Stomach (tissue), 9 donors: ENCODE measurements around the gene ACER1. TPM values are rescaled to one million over a fixed set of nuclear protein-coding genes. Genes with fewer than 3 reads are reported as not detected.

Experiments
- DNase-seq, 2 donors: peaks; one replicate each; pipeline versions ENCODE4 v3.0.0 to v3.0.0-alpha.2; 2013 to 2019
- H3K27ac ChIP-seq, 5 donors: fragments of 200-600 bp in 4 of 5; sonication (generic) in 4 of 5; one replicate each; pipeline ENCODE4 v1.5.1; 2013 to 2019; ENCODE audit warnings: mild to moderate bottlenecking in 1 of 5, moderate library complexity in 1 of 5
- H3K27me3 ChIP-seq, 3 donors: fragments of 200-600 bp; sonication (generic); one replicate each; pipeline ENCODE4 v1.5.1; 2017 to 2019; ENCODE audit warnings: mixed run types in 1 of 3
- H3K36me3 ChIP-seq, 4 donors: fragments of 200-600 bp; sonication (generic); 1 replicate in 3 of 4; 2 replicates in 1 of 4; pipeline ENCODE4 v1.5.1; 2016 to 2019
- H3K4me1 ChIP-seq, 4 donors: fragments of 200-600 bp; sonication (generic); one replicate each; pipeline ENCODE4 v1.5.1; 2016 to 2019
- H3K4me3 ChIP-seq, 4 donors: fragments of 200-600 bp; sonication (generic) in 3 of 4; one replicate each; pipeline ENCODE4 v1.5.1; 2016 to 2019; ENCODE audit warnings: mild to moderate bottlenecking in 1 of 4
- H3K9me3 ChIP-seq, 4 donors: fragments of 200-600 bp; sonication (generic); one replicate each; pipeline ENCODE4 v1.5.1; 2016 to 2019
- CTCF ChIP-seq, 7 experiments: fragments of 450-650 bp in 4 of 7; fragments of 200-600 bp in 3 of 7; sonication (generic) in 3 of 7; IDR thresholded peaks; one replicate each; pipeline ENCODE4 v1.5.1; 2016 to 2019; ENCODE audit warnings: antibody characterized with exemption in 7 of 7, control low read depth in 2 of 7, mild to moderate bottlenecking in 1 of 7
- EP300 ChIP-seq: sonication (generic); formaldehyde crosslinking; IDR thresholded peaks from one replicate; pipeline ENCODE4 v1.6.1; 2017; ENCODE audit warnings: antibody characterized with exemption
- POLR2A ChIP-seq, 4 donors: fragments of 450-650 bp; IDR thresholded peaks; one replicate each; pipeline ENCODE4 v1.6.1; 2016; ENCODE audit warnings: antibody characterized with exemption in 4 of 4, control low read depth in 2 of 4, mild to moderate bottlenecking in 1 of 4, moderate library complexity in 1 of 4
- POLR2AphosphoS5 ChIP-seq, 3 donors: sonication (generic); formaldehyde crosslinking; IDR thresholded peaks; one replicate each; pipeline ENCODE4 v1.6.1; 2016; ENCODE audit warnings: antibody characterized with exemption in 3 of 3
- WGBS, 5 donors: extraction: QIAGEN DNeasy Blood & Tissue Kit in 3 of 5; methylation state at CpG; one replicate each; pipeline versions ENCODE4 v1.1.5 to v1.1.7; 2013 to 2018; 5-methylcytosine and 5-hydroxymethylcytosine counted together
- intact Hi-C: fragments of 100-400 bp; cut with DNase I; formaldehyde crosslinking; loops from one replicate; pipeline ENCODE4 v1.15.1; 2023; ENCODE audit warnings: low total_unique reads
- polyA plus RNA-seq, 3 donors: library from polyadenylated mRNA; stranded (reverse); fragments of 200-250 nt; gene quantifications; one replicate each; pipeline ENCODE4 v1.2.3, GENCODE V29; 2013
- total RNA-seq, 5 donors: library from RNA; depleted of rRNA; stranded (reverse); fragments of >200 nt; gene quantifications; one replicate each; pipeline versions ENCODE4 v1.1.0 to v1.2.3, GENCODE V29; 2014 to 2016
- donor health status: healthy with polysubstance abuse.
- donor health status: Bipolar disorder and iron deficiency.
- donor health status: healthy.

Gene ACER1
- total and polyA plus RNA-seq, 8 donors, result 0.08 to 3.5 TPM; not detected in 6

DNA sequence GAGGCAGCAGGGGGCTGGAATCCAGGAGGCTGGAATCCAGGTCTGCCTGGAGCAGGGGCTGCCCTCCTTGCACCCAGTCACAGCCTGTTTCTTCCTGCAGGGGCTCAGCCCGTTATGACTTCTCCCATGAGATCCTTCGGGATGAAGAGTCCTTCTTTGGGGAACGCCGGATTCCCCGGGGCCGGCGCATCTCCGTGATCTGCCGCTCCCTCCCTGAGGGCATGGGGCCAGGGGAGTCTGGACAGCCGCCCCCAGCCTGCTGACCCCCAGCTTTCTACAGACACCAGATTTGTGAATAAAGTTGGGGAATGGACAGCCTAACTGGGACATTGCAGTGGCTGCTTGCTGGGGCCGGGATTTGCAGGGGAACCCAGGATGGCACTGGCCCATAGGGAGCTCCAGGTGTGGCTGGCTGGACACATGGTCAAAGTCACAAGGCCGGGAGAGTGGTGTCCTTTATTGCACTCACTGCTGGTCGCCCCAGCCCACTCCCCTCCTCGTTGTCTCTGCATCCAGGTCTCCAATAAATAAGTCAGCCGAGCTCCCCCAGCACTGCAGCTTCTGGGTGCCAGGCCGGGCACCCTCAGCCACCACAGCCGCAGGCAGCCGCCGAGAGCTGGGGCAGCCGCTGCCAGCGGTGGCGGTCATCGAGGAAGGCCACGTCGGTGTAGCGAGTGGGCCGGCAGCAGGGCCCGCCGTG, 41.4 kb upstream of the ACER1 start:
- Histone ChIP-seq H3K9me3 (no peaks in the 10 kb centered on the region), H3K36me3 (peaks cover 9 to 42% (median 33%) of the 10 kb centered on the region in 4 donors), H3K27ac (peak overlapping the region in 1 of 5 donors; percentile 99), H3K27me3 (no peaks in the 10 kb centered on the region), H3K4me3 (no peak overlapping the region), H3K4me1 (peaks cover 10 to 60% (median 24%) of the 10 kb centered on the region in 4 donors)
- intact Hi-C loops, result no loop called here
- no peak for DNase-seq
- TF ChIP-seq EP300 (no peak), POLR2AphosphoS5 (IDR thresholded peaks at IDR 0.05) (no peak), CTCF (IDR thresholded peaks at IDR 0.05) (no peak), POLR2A (IDR thresholded peaks at IDR 0.05) (no peak)
- WGBS, 5 donors, result 68 to 91% (median 89%) methylated on average over 14 to 29 of the region's 29 CpGs

- Histone ChIP-seq H3K27me3 (no peaks in the 10 kb centered on the region), H3K9me3 (no peaks in the 10 kb centered on the region), H3K4me1 (peaks cover 10 to 60% (median 24%) of the 10 kb centered on the region in 4 donors), H3K27ac (peak overlapping the region; percentile 62 to 100 (median 99)), H3K4me3 (peak overlapping the region in 1 of 4 donors; percentile 93), H3K36me3 (peaks cover 5 to 39% (median 29%) of the 10 kb centered on the region in 4 donors)
- peak in 1 of 2 donors; percentile 40 for DNase-seq
- intact Hi-C loops, result no loop called here
- 64 to 76% (median 74%) methylated on average over 17 to 29 of the region's 29 CpGs for WGBS, 5 donors
- no peak for TF ChIP-seq POLR2A (IDR thresholded peaks at IDR 0.05)
- TF ChIP-seq CTCF (IDR thresholded peaks at IDR 0.05), result no peak
- no peak for TF ChIP-seq EP300
These were observed 40.8 kb upstream of the ACER1 start for GRCh38 chr19:6374161-6374709.

GRCh38 chr19:6373813-6374108, 40.3 kb upstream of the ACER1 start:
- no peaks in the 10 kb centered on the region for H3K9me3 ChIP-seq
- DNase-seq, result no peak
- intact Hi-C loops, result no loop called here
- no peaks in the 10 kb centered on the region for H3K27me3 ChIP-seq
- 19 to 38% (median 31%) methylated on average over 5 of the region's 5 CpGs for WGBS, 5 donors
- H3K4me3 ChIP-seq, result peak overlapping the region; percentile 67 to 94 (median 82)
- no peak for TF ChIP-seq CTCF (IDR thresholded peaks at IDR 0.05)
- TF ChIP-seq POLR2A (IDR thresholded peaks at IDR 0.05), result no peak
- no peak for TF ChIP-seq EP300
- H3K27ac ChIP-seq, result peak overlapping the region; percentile 62 to 100 (median 99)
- peaks cover 10 to 60% (median 24%) of the 10 kb centered on the region in 4 donors for H3K4me1 ChIP-seq
- peaks cover 8 to 39% (median 29%) of the 10 kb centered on the region in 4 donors for H3K36me3 ChIP-seq

DNA sequence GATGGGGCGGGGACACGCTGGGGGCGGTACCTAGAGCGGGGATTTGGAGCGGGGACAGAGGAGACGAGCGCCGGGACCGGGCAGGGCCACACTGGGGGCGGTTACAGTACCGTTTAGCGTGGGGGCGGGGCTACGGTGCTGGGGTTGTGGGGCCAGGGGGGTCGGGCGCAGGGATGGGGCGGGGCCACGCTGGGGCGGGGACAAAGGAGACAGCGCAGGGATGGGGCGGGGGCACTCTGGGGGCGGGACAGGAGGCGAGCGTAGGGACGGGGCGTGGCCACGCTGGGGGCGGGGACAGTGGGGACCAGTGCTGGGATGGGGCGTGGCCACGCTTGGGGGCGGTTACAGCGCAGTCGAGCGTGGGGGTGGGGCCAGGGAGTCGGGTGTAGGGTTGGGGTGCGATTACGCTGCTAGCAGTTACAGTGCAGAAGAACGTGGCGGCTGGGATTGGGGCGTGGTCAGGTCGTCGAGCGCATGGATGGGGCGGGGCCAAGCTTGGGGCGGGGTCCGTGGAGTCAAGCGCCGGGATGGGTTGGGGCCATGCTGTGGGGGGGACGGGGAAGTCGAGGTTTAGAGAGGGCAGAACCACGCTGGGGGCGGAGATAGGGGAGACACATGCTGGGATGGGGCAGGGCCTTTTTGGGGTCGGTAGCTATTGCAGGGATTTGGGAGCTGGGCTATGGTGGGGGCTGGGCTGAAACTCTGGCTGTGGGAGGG, 39.8 kb upstream of the ACER1 start:
- H3K4me3 ChIP-seq, result peak overlapping the region; percentile 67 to 94 (median 82)
- TF ChIP-seq EP300 (no peak), POLR2A (IDR thresholded peaks at IDR 0.05) (no peak), POLR2AphosphoS5 (IDR thresholded peaks at IDR 0.05) (peak in 1 of 3 donors; percentile 44), CTCF (IDR thresholded peaks at IDR 0.05) (no peak)
- H3K4me1 ChIP-seq, result peaks cover 10 to 57% (median 24%) of the 10 kb centered on the region in 4 donors
- peak overlapping the region; percentile 93 to 100 (median 99) for H3K27ac ChIP-seq
- WGBS, 5 donors, result 1 to 3% (median 1%) methylated on average over 27 to 53 of the region's 53 CpGs
- H3K27me3 ChIP-seq, result no peaks in the 10 kb centered on the region
- peaks cover 13 to 39% (median 29%) of the 10 kb centered on the region in 4 donors for H3K36me3 ChIP-seq
- intact Hi-C loops, result no loop called here
- peak; percentile 99 to 100 for DNase-seq
- no peaks in the 10 kb centered on the region for H3K9me3 ChIP-seq
